Stomach (tissue), 9 donors: ENCODE data around the gene COL4A1. TPM values are rescaled to one million over a fixed set of nuclear protein-coding genes. Genes with fewer than 3 reads are reported as not detected.

ENCODE experiments used
- DNase-seq, 2 donors: peaks; one replicate each; pipeline versions ENCODE4 v3.0.0 to v3.0.0-alpha.2; 2013 to 2019
- H3K27ac ChIP-seq, 5 donors: fragments of 200-600 bp in 4 of 5; sonication (generic) in 4 of 5; one replicate each; pipeline ENCODE4 v1.5.1; 2013 to 2019; ENCODE audit warnings: mild to moderate bottlenecking in 1 of 5, moderate library complexity in 1 of 5
- H3K27me3 ChIP-seq, 3 donors: fragments of 200-600 bp; sonication (generic); one replicate each; pipeline ENCODE4 v1.5.1; 2017 to 2019; ENCODE audit warnings: mixed run types in 1 of 3
- H3K36me3 ChIP-seq, 4 donors: fragments of 200-600 bp; sonication (generic); 1 replicate in 3 of 4; 2 replicates in 1 of 4; pipeline ENCODE4 v1.5.1; 2016 to 2019
- H3K4me1 ChIP-seq, 4 donors: fragments of 200-600 bp; sonication (generic); one replicate each; pipeline ENCODE4 v1.5.1; 2016 to 2019
- H3K4me3 ChIP-seq, 4 donors: fragments of 200-600 bp; sonication (generic) in 3 of 4; one replicate each; pipeline ENCODE4 v1.5.1; 2016 to 2019; ENCODE audit warnings: mild to moderate bottlenecking in 1 of 4
- H3K9me3 ChIP-seq, 4 donors: fragments of 200-600 bp; sonication (generic); one replicate each; pipeline ENCODE4 v1.5.1; 2016 to 2019
- CTCF ChIP-seq, 7 experiments: fragments of 450-650 bp in 4 of 7; fragments of 200-600 bp in 3 of 7; sonication (generic) in 3 of 7; IDR thresholded peaks; one replicate each; pipeline ENCODE4 v1.5.1; 2016 to 2019; ENCODE audit warnings: antibody characterized with exemption in 7 of 7, control low read depth in 2 of 7, mild to moderate bottlenecking in 1 of 7
- EP300 ChIP-seq: sonication (generic); formaldehyde crosslinking; IDR thresholded peaks from one replicate; pipeline ENCODE4 v1.6.1; 2017; ENCODE audit warnings: antibody characterized with exemption
- POLR2A ChIP-seq, 4 donors: fragments of 450-650 bp; IDR thresholded peaks; one replicate each; pipeline ENCODE4 v1.6.1; 2016; ENCODE audit warnings: antibody characterized with exemption in 4 of 4, control low read depth in 2 of 4, mild to moderate bottlenecking in 1 of 4, moderate library complexity in 1 of 4
- POLR2AphosphoS5 ChIP-seq, 3 donors: sonication (generic); formaldehyde crosslinking; IDR thresholded peaks; one replicate each; pipeline ENCODE4 v1.6.1; 2016; ENCODE audit warnings: antibody characterized with exemption in 3 of 3
- WGBS, 5 donors: extraction: QIAGEN DNeasy Blood & Tissue Kit in 3 of 5; methylation state at CpG; one replicate each; pipeline versions ENCODE4 v1.1.5 to v1.1.7; 2013 to 2018; 5-methylcytosine and 5-hydroxymethylcytosine counted together
- intact Hi-C: fragments of 100-400 bp; cut with DNase I; formaldehyde crosslinking; loops from one replicate; pipeline ENCODE4 v1.15.1; 2023; ENCODE audit warnings: low total_unique reads
- polyA plus RNA-seq, 3 donors: library from polyadenylated mRNA; stranded (reverse); fragments of 200-250 nt; gene quantifications; one replicate each; pipeline ENCODE4 v1.2.3, GENCODE V29; 2013
- total RNA-seq, 5 donors: library from RNA; depleted of rRNA; stranded (reverse); fragments of >200 nt; gene quantifications; one replicate each; pipeline versions ENCODE4 v1.1.0 to v1.2.3, GENCODE V29; 2014 to 2016
- donor health status: healthy with polysubstance abuse.
- donor health status: Bipolar disorder and iron deficiency.
- donor health status: healthy.

COL4A1 gene
- total and polyA plus RNA-seq, 8 donors: 18.8 to 798 (median 133) TPM

- H3K4me1 ChIP-seq: peaks cover 0 to 19% (median 7%) of the 10 kb centered on the region in 4 donors
- peaks cover 0 to 14% (median 6%) of the 10 kb centered on the region in 4 donors for H3K9me3 ChIP-seq
- no peak overlapping the region for H3K4me3 ChIP-seq
- no peaks in the 10 kb centered on the region for H3K36me3 ChIP-seq
- H3K27me3 ChIP-seq: no peaks in the 10 kb centered on the region
- 71 to 80% (median 79%) methylated on average over 6 of the region's 6 CpGs for WGBS, 5 donors
- intact Hi-C loops: loop anchor here (10.0 kb wide), 1 partner anchor 960 kb away; no protein-coding TSS in a partner anchor
- no peak overlapping the region for H3K27ac ChIP-seq
- no peak for TF ChIP-seq CTCF (IDR thresholded peaks at IDR 0.05)
- no peak for TF ChIP-seq POLR2AphosphoS5 (IDR thresholded peaks at IDR 0.05)
- TF ChIP-seq POLR2A (IDR thresholded peaks at IDR 0.05): no peak
- no peak for TF ChIP-seq EP300
- DNase-seq: no peak
Observed at GRCh38 chr13:110105136-110105535, 201.8 kb downstream of the COL4A1 start.

GRCh38 chr13:110103534-110103933 lies 203.4 kb downstream of the COL4A1 start:
- Histone ChIP-seq H3K27ac (no peak overlapping the region), H3K9me3 (peaks cover 0 to 28% (median 6%) of the 10 kb centered on the region in 4 donors), H3K4me3 (no peak overlapping the region), H3K27me3 (no peaks in the 10 kb centered on the region), H3K4me1 (peaks cover 0 to 4% (median 0%) of the 10 kb centered on the region in 4 donors), H3K36me3 (no peaks in the 10 kb centered on the region)
- DNase-seq: no peak
- no peak for TF ChIP-seq EP300
- no peak for TF ChIP-seq POLR2AphosphoS5 (IDR thresholded peaks at IDR 0.05)
- no peak for TF ChIP-seq POLR2A (IDR thresholded peaks at IDR 0.05)
- TF ChIP-seq CTCF (IDR thresholded peaks at IDR 0.05): no peak
- 28 to 74% (median 61%) methylated on average over 2 of the region's 2 CpGs for WGBS, 5 donors
- intact Hi-C loops: loop anchor here (10.0 kb wide), 1 partner anchor 959 kb away; no protein-coding TSS in a partner anchor

GRCh38 chr13:110103026-110103425 lies 203.9 kb downstream of the COL4A1 start:
- Histone ChIP-seq H3K9me3 (peaks cover 0 to 28% (median 6%) of the 10 kb centered on the region in 4 donors), H3K27me3 (no peaks in the 10 kb centered on the region), H3K4me1 (peaks cover 0 to 4% (median 0%) of the 10 kb centered on the region in 4 donors), H3K27ac (no peak overlapping the region), H3K36me3 (no peaks in the 10 kb centered on the region), H3K4me3 (no peak overlapping the region)
- TF ChIP-seq POLR2AphosphoS5 (IDR thresholded peaks at IDR 0.05) (no peak), EP300 (no peak), CTCF (IDR thresholded peaks at IDR 0.05) (no peak)
- intact Hi-C loops: loop anchor here (10.0 kb wide), 1 partner anchor 958 kb away; no protein-coding TSS in a partner anchor
- DNase-seq: no peak
- 68 to 91% (median 77%) methylated on average over 5 of the region's 5 CpGs for WGBS, 5 donors

GRCh38 chr13:110102053-110102452 lies 204.9 kb downstream of the COL4A1 start:
- intact Hi-C loops: loop anchor here (10.0 kb wide), 1 partner anchor 957 kb away; no protein-coding TSS in a partner anchor
- H3K27me3 ChIP-seq: no peaks in the 10 kb centered on the region
- H3K4me3 ChIP-seq: no peak overlapping the region
- H3K9me3 ChIP-seq: peaks cover 0 to 28% (median 6%) of the 10 kb centered on the region in 4 donors
- no peak overlapping the region for H3K27ac ChIP-seq
- peaks cover 0 to 4% (median 0%) of the 10 kb centered on the region in 4 donors for H3K4me1 ChIP-seq
- WGBS, 5 donors: 83 to 90% (median 86%) methylated on average over 4 of the region's 4 CpGs
- no peaks in the 10 kb centered on the region for H3K36me3 ChIP-seq
- no peak for TF ChIP-seq POLR2A (IDR thresholded peaks at IDR 0.05)
- no peak for TF ChIP-seq CTCF (IDR thresholded peaks at IDR 0.05)
- no peak for TF ChIP-seq POLR2AphosphoS5 (IDR thresholded peaks at IDR 0.05)
- no peak for TF ChIP-seq EP300
- no peak for DNase-seq
